Heart right ventricle (tissue), 16 donors: ENCODE results near the gene MSH2. TPM values are rescaled to one million over a fixed set of nuclear protein-coding genes. Genes with fewer than 3 reads are reported as not detected.

Source experiments
- ATAC-seq, 8 donors: fragments of 200-7000 bp; cut with Tn5 transposase; one replicate each; pipeline ENCODE4 v1.9.1; 2020; ENCODE audit warnings: mild to moderate bottlenecking in 8 of 8, moderate library complexity in 8 of 8, moderate number of reproducible peaks in 1 of 8
- DNase-seq, 2 donors: peaks; one replicate each; pipeline ENCODE4 v3.0.0-alpha.2; 2020
- H3K27ac ChIP-seq, 10 donors: fragments of 200-600 bp; sonication (generic) in 2 of 10; one replicate each; pipeline versions ENCODE4 v1.5.0 to v1.8.0; 2020 to 2022; ENCODE audit warnings: mild to moderate bottlenecking in 3 of 10
- H3K27me3 ChIP-seq, 7 donors: fragments of 200-600 bp; one replicate each; pipeline ENCODE4 v1.8.0; 2021 to 2022; ENCODE audit warnings: mild to moderate bottlenecking in 2 of 7
- H3K36me3 ChIP-seq, 9 donors: fragments of 200-600 bp; sonication (generic) in 1 of 9; one replicate each; pipeline versions ENCODE4 v1.5.0 to v1.8.0; 2020 to 2022; ENCODE audit warnings: mild to moderate bottlenecking in 2 of 9
- H3K4me1 ChIP-seq, 9 donors: fragments of 200-600 bp; sonication (generic) in 1 of 9; one replicate each; pipeline versions ENCODE4 v1.5.0 to v1.8.0; 2020 to 2022; ENCODE audit warnings: mild to moderate bottlenecking in 4 of 9
- H3K4me3 ChIP-seq, 10 donors: fragments of 200-600 bp; sonication (generic) in 2 of 10; one replicate each; pipeline versions ENCODE4 v1.5.0 to v1.8.0; 2020 to 2022; ENCODE audit warnings: mild to moderate bottlenecking in 7 of 10, moderate library complexity in 2 of 10
- H3K9me3 ChIP-seq, 11 donors: fragments of 200-600 bp in 10 of 11; sonication (generic) in 2 of 11; one replicate each; pipeline versions ENCODE4 v1.5.0 to v1.8.0; 2013 to 2022; ENCODE audit warnings: mild to moderate bottlenecking in 2 of 11, control low read depth in 1 of 11, moderate library complexity in 1 of 11
- WGBS, 2 donors: extraction: QIAGEN DNeasy Blood & Tissue Kit; methylation state at CpG; one replicate each; pipeline ENCODE4 v1.1.7; 2013; ENCODE audit warnings: inconsistent platforms in 1 of 2; 5-methylcytosine and 5-hydroxymethylcytosine counted together
- intact Hi-C, 10 donors: fragments of 100-400 bp; cut with DNase I; formaldehyde crosslinking; loops; one replicate each; pipeline versions ENCODE4 v1.11.1 to v1.14.2; 2022
- polyA plus RNA-seq, 2 donors: library from polyadenylated mRNA; stranded (reverse); fragments of 200-250 nt; gene quantifications; one replicate each; pipeline ENCODE4 v1.2.3, GENCODE V29; 2013
- total RNA-seq, 10 donors: library from RNA; stranded (reverse); fragmentation: NEBNext Ultra II Directional in 3 of 10; extraction: Animal tissue kit (Norgen Biotek cat#: 25700) in 3 of 10; gene quantifications; one replicate each; pipeline versions ENCODE4 v1.2.1 to v1.2.4, GENCODE V29; 2021 to 2023
- TF ChIP-seq, protein P1 (sequence below), 9 donors: fragments of 200-600 bp; sonication (generic) in 2 of 9; IDR thresholded peaks; one replicate each; pipeline versions ENCODE4 v1.5.0 to v1.8.0; 2021 to 2022; ENCODE audit warnings: antibody characterized with exemption in 9 of 9, mild to moderate bottlenecking in 5 of 9, moderate library complexity in 1 of 9
- donor health status: Arrhythmogenic right ventricular cardiomyopathy.
- donor health status: ischemic (EF 13 %, LVEDD 7.1; RV severe dilation, severe dysfunction).
- donor health status: healthy with polysubstance abuse.
- donor health status: DM: no; HTN: yes; CAD: no.
- donor health status: DM: no; HTN: no; CAD: no.
- donor health status: ischemic (EF 25% LVEDD 6.9; RV normal size, moderate dysfunction).
- donor health status: ischemic (EF 25% LVEDD 5.7; RV mildly dilated, moderate dysfunction).
- donor health status: healthy.
- donor health status: DM: yes; HTN: yes; CAD: no.
- donor health status: Ischemic cardiomyopathy.
- donor health status: ischemic (EF 35%, LVEDD 5.7; RV mildly dilated, moderate dysfunction).
- donor health status: nonischemic (EF 11% LVEDD 7.7; RV severe dilation, severe dysfunction).
- donor health status: DM: yes; HTN: yes; CAD: no.
- donor health status: PGD.
- donor health status: ischemic (EF 29% LVEDD 5.4; RV normal size, mild dysfunction).
- donor health status: nonischemic (EF 23%, LVEDD 6.1; RV moderate dilation, normal function).

MSH2 gene
- total and polyA plus RNA-seq, 12 donors: 4.3 to 18.9 (median 15.9) TPM

DNA sequence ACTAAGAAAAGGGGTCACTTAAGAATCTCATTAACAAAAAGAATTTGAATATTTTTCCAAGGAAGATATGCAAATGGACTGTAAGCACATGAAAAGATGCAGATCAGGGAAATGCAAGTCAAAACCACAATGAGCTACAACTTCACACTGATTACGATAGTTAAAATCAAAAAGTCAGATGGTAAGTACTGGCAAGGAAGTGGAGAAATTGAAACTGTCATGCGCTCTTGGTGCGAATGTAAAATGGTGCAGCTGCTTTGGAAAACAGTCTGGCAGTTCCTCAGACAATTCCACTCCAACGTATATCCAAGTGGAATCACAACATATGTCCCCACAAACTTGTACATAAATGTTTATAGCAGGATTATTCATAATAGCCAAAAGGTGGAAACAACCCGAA, 81.4 kb downstream of the MSH2 start:
- ATAC-seq: no peak
- TF ChIP-seq, protein P1, sequence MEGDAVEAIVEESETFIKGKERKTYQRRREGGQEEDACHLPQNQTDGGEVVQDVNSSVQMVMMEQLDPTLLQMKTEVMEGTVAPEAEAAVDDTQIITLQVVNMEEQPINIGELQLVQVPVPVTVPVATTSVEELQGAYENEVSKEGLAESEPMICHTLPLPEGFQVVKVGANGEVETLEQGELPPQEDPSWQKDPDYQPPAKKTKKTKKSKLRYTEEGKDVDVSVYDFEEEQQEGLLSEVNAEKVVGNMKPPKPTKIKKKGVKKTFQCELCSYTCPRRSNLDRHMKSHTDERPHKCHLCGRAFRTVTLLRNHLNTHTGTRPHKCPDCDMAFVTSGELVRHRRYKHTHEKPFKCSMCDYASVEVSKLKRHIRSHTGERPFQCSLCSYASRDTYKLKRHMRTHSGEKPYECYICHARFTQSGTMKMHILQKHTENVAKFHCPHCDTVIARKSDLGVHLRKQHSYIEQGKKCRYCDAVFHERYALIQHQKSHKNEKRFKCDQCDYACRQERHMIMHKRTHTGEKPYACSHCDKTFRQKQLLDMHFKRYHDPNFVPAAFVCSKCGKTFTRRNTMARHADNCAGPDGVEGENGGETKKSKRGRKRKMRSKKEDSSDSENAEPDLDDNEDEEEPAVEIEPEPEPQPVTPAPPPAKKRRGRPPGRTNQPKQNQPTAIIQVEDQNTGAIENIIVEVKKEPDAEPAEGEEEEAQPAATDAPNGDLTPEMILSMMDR (IDR thresholded peaks at IDR 0.05): no peak
- no peaks in the 10 kb centered on the region for H3K27me3 ChIP-seq
- H3K4me1 ChIP-seq: peaks cover 0 to 7% (median 0%) of the 10 kb centered on the region in 9 donors
- H3K27ac ChIP-seq: no peak overlapping the region
- H3K4me3 ChIP-seq: no peak overlapping the region
- H3K36me3 ChIP-seq: peaks cover 0 to 51% (median 14%) of the 10 kb centered on the region in 9 donors
- no peaks in the 10 kb centered on the region for H3K9me3 ChIP-seq
- intact Hi-C loops: no loop called here
- WGBS, 2 donors: 91 to 95% methylated on average over 5 of the region's 5 CpGs
- DNase-seq: no peak

DNA sequence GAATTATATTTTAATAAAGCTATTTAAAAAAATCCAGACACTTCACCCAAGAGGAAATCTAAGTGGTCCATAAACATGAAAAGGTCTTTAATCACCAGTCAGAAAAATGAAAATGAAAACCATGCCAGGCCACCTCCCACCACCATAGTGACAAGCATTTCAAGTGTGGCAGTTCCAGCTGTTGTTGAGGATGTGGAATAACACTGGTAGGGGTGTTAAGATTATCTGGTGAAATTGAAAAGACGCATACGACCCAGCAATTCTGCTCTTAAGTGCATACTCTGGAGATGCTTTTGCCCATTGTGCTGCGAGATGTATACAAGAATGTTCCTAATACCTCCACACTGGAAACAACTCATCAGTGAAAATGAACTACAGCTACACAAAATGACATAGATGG, 82.2 kb downstream of the MSH2 start:
- H3K4me3 ChIP-seq: no peak overlapping the region
- 95 to 97% methylated on average over 3 of the region's 3 CpGs for WGBS, 2 donors
- TF ChIP-seq, protein P1 (IDR thresholded peaks at IDR 0.05): no peak
- H3K4me1 ChIP-seq: peaks cover 0 to 7% (median 0%) of the 10 kb centered on the region in 9 donors
- H3K27ac ChIP-seq: no peak overlapping the region
- H3K36me3 ChIP-seq: peaks cover 0 to 50% (median 14%) of the 10 kb centered on the region in 9 donors
- no peak for DNase-seq
- intact Hi-C loops: no loop called here
- no peaks in the 10 kb centered on the region for H3K9me3 ChIP-seq
- no peak for ATAC-seq
- H3K27me3 ChIP-seq: no peaks in the 10 kb centered on the region

DNA sequence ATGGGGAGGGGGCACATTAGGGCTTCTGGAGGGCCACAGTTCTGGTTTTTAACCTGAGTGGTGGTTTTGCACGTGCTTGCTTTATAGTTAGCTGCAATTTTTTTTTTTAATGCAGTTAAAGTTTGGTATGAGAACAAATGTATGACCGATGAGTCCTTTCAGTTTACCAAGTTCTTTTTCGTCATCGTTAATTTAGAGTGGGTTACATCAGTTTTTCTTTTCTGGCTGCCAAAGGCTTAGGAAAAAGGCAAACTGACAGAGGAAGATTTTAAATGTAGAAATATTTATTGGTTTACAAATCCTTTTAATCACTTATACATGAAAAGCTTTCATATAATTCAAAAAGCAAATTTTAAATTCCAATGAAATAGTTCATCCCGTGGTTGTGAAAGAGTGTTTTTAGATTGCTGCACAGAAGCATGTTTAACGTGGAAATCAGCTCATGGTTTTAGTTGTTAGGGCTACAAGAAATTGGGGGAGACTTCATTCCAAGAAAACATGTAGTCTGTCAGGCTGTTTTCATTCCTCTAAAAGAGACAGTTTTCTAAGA, 82.9 kb downstream of the MSH2 start:
- Histone ChIP-seq H3K4me3 (no peak overlapping the region), H3K27ac (no peak overlapping the region), H3K27me3 (no peaks in the 10 kb centered on the region), H3K9me3 (no peaks in the 10 kb centered on the region), H3K36me3 (peaks cover 0 to 46% (median 12%) of the 10 kb centered on the region in 9 donors), H3K4me1 (peaks cover 0 to 7% (median 0%) of the 10 kb centered on the region in 9 donors)
- 92 to 96% methylated on average over 6 of the region's 6 CpGs for WGBS, 2 donors
- intact Hi-C loops: no loop called here
- DNase-seq (no peak), ATAC-seq (no peak)
- TF ChIP-seq, protein P1 (IDR thresholded peaks at IDR 0.05): no peak

DNA sequence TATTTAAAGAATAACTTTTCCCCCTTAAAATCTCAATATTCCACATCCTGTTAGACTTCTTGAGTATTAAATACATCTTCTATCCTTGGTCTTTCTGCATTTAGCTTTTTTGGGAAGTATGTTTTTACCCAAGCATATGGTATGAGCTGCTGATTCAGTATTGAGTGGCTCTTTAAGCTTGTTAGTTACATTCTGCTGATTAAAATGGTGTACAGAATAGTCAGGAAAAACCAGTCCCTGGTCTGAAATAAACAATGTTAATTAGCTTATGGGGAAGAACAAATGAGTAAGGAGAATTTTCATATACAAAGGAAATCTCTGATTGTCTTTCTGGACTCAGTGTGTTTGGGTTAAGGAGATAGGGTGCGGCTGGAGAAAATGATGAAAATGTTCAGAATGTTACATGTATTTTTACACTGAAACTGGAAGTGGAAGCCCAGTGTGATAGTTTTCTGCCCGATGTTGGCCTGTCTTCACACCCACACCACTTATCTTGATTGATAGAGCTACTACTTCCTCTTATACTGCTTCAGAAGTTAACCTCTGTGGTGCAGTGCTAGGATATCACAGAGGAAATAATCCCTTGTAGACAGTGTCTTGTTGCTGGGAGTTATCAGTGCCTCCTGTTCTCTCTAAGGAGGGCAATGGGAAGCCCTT, 84.0 kb downstream of the MSH2 start:
- 49 to 57% methylated on average over 2 of the region's 2 CpGs for WGBS, 2 donors
- H3K9me3 ChIP-seq: no peaks in the 10 kb centered on the region
- intact Hi-C loops: no loop called here
- peaks cover 0 to 34% (median 6%) of the 10 kb centered on the region in 9 donors for H3K36me3 ChIP-seq
- no peak overlapping the region for H3K4me3 ChIP-seq
- no peaks in the 10 kb centered on the region for H3K27me3 ChIP-seq
- TF ChIP-seq, protein P1 (IDR thresholded peaks at IDR 0.05): no peak
- no peak overlapping the region for H3K27ac ChIP-seq
- DNase-seq (no peak), ATAC-seq (no peak)
- H3K4me1 ChIP-seq: peaks cover 0 to 7% (median 0%) of the 10 kb centered on the region in 9 donors
